DOHH2 (cell line): ENCODE data around the gene CCDC34.

Experiments
- EZH2phosphoT487 ChIP-seq: fragments of 200-600 bp; sonication (generic); IDR thresholded peaks from 2 replicates; pipeline ENCODE4 v1.6.1; 2017; ENCODE audit warnings: borderline replicate concordance, mild to moderate bottlenecking, antibody characterized with exemption, low read length, moderate library complexity, mixed read lengths
- TF ChIP-seq, protein P1 (sequence below): fragments of 200-600 bp; sonication (generic); IDR thresholded peaks from one replicate; pipeline ENCODE4 v1.5.1; 2014; ENCODE audit warnings: antibody characterized with exemption, mild to moderate bottlenecking, low read depth, low read length; ENCODE audit not compliant: poor library complexity, severe bottlenecking

DNA sequence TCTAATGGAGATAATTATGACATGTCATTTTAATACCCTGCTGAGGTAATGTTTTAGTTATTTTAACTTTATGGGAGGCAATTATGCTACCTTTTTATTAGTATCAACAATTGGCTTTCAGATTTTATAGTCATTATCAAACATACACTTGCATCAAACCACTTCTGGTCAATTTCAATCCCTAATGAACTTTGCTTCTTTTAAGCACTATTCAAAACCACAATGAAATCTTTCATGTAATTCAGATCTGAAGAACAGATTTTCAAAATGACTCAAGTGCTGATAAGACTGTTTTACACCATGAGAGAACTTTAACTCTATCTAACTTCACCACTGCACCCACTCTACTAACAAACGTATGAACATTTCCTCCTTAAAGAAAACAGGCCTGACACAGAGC lies 25.9 kb upstream of the CCDC34 start:
- TF ChIP-seq, protein P1, sequence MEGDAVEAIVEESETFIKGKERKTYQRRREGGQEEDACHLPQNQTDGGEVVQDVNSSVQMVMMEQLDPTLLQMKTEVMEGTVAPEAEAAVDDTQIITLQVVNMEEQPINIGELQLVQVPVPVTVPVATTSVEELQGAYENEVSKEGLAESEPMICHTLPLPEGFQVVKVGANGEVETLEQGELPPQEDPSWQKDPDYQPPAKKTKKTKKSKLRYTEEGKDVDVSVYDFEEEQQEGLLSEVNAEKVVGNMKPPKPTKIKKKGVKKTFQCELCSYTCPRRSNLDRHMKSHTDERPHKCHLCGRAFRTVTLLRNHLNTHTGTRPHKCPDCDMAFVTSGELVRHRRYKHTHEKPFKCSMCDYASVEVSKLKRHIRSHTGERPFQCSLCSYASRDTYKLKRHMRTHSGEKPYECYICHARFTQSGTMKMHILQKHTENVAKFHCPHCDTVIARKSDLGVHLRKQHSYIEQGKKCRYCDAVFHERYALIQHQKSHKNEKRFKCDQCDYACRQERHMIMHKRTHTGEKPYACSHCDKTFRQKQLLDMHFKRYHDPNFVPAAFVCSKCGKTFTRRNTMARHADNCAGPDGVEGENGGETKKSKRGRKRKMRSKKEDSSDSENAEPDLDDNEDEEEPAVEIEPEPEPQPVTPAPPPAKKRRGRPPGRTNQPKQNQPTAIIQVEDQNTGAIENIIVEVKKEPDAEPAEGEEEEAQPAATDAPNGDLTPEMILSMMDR: no peak
- TF ChIP-seq EZH2phosphoT487: no peak
